HG03103 (cell line): Measurements from ENCODE around the gene NRXN2.

Experiments used
- ATAC-seq: cut with Tn5 transposase; IDR thresholded peaks from one replicate; pipeline ENCODE4 v1.9.1; 2021; ENCODE audit warnings: low read depth; ENCODE audit not compliant: unreplicated experiment

Gene NRXN2

GRCh38 chr11:64724863-64725532 lies 2.0 kb upstream of the NRXN2 start:
- no peak for ATAC-seq

DNA sequence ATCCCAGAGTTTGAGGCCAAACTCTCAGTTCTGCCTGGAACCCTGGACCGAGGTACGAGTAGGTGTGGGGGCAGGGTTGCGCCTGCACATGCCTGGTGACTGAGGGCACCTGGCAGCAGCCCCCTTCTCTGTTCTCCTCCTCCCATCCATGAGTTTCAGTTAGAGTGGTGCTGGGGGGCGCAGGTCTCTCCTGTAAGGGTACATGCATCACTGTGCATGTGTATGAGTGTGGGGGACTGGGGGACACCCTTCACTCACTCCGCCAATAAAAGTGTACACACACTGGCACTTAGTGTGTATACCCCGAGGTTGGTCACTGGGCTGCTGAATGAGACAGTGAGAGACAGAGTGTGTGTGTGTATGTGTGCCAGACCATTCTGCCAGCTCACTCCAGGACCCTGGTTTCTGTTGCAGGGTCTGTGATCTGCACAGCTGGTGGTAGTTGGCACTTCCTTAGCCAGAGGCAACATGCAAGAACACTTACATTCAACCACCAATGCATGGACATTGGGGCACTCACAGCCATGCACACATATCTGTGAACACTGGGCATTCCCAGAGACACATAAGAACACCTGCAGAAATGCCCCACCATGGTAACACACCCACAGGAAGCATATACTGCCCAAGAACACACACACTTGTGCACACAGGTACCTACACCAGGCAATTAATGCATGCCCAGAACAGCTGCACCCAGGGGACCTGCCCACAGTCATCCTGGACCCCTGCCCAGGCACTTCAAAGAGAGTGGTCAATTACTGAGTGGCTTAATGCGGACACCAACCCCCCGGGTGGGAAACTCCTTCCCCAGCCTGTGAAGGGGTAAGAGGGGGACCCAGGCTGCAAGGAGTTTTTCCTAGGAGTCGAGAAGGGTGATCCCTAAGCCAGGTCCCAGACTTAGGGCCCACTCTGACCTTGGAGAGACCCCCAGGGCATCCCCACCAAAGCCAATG lies 1.2 kb upstream of the NRXN2 start:
- ATAC-seq = no peak

DNA sequence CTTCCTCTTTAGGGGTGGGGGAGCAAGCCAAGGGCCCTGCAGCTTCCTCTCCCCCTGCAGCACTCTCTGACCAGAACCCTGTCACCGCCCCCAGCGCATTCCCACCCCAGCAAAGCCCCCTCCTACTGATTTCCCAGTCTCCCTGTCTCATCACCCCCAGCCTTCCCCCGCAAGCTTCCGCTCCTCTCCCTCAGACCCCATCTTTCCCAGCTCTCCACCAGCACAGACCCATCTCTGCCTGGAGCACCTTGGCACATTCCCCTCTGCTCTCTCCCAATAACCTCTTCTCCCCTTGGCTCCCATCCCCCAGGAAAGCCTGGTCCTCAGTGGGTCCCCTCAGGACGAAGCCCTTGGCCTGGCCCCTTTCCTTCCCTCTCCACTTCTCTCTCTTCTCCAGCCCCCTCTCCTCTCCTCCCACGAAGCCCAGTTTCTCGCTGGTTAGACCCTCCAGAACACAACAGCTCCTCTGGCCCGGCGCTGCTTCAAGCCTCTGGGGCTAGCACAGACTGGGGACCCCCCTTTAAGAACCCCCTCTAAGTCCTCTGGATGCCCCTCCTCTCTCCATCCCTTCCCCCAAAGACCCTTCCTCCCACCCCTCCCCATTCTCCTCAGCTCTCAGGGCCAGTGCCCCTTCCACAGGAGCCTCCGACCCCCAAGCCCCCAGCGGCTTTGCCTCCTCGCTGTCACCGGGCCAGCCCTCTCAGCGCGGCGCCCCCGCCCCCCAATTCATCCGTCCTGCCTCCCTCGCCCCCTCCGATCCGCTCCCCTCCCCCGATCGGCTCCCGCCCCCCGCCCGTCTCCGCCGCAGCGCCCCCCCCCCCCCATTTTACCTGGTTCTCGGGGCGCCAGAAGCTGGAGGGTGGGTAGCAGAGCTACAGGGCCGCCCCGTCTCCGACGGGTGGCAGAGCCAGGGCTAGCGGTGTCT lies 594 bp downstream of the NRXN2 start:
- no peak for ATAC-seq

- no peak for ATAC-seq
Observed at GRCh38 chr11:64721359-64721699, 1.7 kb downstream of the NRXN2 start.

- no peak for ATAC-seq
Observed at GRCh38 chr11:64720640-64721358, 2.2 kb downstream of the NRXN2 start.

- ATAC-seq = no peak
Observed at GRCh38 chr11:64720167-64720566, 2.8 kb downstream of the NRXN2 start.

DNA sequence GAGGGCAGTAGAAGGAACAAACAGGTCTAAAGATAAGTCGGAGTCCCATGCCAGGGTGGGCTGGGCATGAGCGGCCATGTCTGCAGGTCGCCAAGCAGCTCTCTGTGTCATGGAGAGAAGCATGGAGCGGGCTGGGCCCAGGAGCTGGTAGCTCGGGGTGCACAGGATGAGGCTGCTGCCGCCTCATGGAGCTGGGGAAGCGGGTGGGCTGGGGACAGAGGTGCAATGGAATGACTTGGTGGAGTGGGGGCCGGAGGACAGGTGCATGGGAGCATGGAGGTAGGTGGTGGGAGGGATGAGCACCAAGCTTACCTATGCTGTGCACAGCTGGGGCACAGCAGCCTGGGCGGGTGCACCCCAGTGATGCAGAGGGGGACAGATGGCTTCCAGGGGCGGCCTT lies 3.6 kb downstream of the NRXN2 start:
- no peak for ATAC-seq

DNA sequence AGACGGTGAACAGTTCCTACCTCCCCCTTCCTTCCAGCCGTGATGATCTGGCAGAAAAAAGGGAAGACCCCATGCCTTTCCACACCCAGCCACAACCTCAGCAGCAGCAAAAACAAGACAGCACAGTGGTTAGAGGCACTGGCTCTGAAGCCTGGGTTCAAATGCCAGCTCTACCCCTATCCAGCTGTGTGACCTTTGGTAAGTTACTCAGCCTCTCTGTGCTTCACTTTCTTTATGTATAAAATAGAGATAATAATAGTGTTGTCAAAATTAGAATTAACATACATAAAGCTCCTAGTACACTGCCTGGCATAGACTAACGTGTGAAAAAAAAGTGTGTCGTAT lies 4.2 kb downstream of the NRXN2 start:
- no peak for ATAC-seq

DNA sequence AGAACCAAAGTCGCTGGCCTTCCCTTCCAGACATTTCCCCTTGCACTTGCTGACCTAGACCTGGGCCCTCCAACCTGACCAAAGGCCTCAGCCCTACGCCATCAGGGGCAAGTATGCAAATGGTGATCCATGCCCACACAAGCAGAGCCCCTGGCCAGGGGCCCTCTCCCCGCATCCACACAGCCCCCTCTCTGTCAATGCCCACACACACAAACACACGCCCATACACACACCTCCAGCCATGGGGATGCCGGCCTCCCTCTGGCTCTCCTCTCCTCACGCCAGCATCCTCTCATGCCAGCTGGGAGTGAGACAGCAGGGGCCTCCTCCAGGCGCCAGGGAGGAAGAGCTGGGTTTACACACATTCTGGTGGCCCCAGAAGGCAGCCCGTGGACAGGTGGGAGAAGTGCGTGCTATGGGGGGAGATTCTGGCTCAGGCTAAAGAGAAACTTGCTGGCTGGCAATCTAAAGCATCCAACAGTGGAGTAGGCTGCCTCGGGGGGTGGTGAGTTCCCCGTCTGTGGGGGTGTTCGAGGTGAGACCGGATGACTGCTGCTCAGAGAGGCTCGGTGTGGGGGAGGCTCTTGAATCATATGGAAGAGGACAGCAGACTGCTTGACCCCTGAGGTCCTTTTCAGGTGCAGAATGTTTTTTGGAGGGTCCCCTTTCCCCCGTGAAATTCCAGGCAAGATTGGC lies 4.8 kb downstream of the NRXN2 start:
- ATAC-seq = no peak

- ATAC-seq = no peak
Observed at GRCh38 chr11:64717268-64717578, 5.8 kb downstream of the NRXN2 start.

GRCh38 chr11:64716473-64717267 lies 6.3 kb downstream of the NRXN2 start:
- ATAC-seq = no peak

DNA sequence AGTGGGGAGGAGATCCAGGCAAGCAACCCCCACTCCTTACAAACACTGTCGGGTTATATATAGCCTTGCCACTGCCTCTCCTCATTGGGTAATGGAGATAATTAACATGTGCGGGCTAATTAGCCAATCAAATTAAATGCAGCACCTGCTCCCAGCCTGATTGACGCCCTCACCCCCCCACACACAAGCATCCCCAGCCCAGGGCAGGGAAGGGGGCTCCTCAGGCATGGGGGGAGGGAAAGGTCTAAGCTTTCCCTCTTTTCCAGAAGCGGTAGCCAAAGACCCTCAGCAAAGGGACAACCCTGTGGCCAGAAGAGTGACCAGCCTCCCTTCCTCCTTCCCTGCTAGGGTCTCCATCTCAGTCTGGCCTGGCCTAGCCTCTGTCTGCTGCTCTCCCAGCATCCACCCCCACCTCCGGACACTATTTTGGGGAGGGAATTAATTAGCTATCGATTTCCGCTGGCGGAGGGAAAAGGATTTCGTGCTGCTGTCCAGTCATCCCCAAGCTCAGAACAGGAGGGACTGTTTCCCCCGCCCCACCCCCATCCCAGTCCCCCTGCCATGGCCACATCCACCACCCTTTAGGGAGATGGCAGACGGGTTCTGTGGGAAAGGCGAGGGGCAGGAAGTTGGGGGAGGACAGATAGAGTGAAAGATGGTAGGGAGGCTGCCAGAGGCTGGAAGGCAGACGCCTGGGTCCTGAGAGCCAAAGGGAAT lies 7.1 kb downstream of the NRXN2 start:
- ATAC-seq = no peak

DNA sequence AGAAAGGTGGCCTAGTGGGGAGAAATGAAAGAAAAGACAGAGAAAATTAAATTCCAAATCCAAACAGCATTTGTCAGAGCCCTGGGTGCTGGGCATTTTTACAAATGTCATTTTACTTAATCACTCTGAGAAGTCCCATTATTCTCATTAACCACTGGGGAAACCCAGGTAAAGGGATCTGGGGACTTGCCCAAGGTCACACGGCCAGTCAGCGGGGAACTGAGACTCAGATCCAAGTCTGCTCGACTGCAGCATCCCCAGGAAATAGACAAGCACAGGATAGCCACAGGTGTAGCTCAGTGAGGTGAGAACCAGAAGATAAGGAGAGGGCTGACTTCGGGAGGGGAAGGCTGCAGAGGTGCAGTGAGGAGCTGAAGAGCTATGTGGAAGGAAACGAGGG lies 7.9 kb downstream of the NRXN2 start:
- ATAC-seq = no peak

DNA sequence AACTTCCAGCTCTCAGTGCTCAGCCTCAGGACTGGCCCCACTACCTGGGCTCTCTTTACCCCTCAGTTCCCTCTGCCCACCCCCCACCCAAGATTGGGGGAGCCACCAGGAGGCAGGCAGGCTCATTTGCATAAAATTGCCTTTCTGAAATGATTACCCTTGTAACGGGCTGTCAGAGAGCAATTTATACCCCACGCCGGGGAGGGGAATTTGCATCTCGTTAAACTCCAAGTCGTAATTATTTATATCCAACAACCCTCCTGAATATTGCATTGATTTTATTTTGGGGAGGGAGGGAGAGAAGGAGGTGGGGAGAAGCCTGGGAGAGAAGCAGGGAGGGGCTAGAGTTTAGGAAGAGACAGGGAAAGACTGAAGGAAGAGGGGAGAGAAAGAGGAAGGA lies 8.3 kb downstream of the NRXN2 start:
- ATAC-seq = no peak

- no peak for ATAC-seq
Observed at GRCh38 chr11:64713781-64714363, 9.1 kb downstream of the NRXN2 start.

DNA sequence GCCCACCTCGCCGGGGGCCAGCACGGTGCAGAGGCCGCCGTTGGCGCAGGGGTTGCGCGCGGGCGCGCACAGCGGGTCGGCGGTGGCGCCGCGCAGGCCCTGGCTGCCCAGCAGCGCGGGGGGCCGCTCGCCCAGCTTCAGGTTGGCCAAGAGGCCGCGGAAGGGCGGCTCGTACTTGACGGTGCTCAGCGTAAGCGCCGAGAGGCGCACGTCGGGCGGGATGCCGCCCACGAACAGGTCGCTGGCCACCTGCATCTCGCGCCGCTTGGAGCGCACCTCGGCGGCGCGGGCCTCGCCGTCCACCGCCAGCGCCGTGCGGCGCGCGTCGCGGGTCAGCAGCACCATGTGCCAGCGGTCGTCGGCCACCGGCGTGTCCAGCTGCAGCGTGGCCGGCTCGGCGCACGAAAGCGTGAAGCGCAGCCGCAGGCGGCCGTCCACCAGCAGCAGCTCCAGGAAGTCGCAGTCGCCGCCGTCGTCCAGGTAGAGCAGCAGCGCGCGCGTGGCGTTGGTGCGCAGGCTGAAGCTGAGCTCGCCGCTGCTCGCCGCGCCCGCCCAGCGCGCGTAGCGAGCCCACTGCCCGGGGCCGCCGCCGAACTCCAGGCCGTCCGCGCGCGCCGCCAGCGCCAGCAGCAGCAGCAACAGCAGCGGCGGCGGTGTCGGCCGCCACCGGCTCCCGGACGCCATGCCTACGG lies 9.8 kb downstream of the NRXN2 start:
- no peak for ATAC-seq

DNA sequence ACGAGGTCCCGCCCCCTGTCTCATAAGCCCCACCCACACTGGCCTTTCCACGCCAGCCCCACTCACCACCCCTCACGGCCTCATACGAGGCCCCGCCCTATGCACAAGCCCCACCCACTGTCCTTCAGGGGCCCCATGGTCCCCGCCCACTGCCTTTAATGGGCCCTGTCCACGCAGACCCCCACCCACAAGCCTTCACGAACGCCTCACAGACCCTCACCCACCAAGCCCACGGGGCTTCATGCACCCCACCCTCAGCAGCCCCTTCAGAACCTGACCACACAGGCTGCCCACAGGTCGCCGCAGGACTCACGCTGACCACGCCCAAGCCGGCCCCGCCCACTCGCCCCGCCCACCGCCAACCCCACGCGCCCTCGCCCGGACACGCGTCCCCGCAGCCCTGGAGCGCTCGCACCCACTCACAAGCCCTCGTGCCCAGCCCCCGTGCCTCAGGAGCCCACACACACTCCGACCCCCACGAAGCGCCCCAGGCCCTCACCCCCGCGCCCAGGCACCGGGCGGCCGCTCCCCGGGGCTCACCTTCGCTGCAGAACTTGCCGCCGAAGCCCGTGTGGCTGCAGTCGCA lies 10.5 kb downstream of the NRXN2 start:
- ATAC-seq = no peak
